Placental pericyte (primary cell): ENCODE data around the gene C11orf97. TPM values are rescaled to one million over a fixed set of nuclear protein-coding genes. Genes with fewer than 3 reads are reported as not detected.

ENCODE experiments used
- small RNA-seq: library from RNA; depleted of rRNA; stranded (forward); fragments of <200 nt; gene quantifications from one replicate; pipeline ENCODE3, GENCODE V24; 2012; ENCODE audit warnings: low replicate concordance
- total RNA-seq: library from RNA; depleted of rRNA; stranded (reverse); fragments of >200 nt; gene quantifications from 2 replicates; pipeline ENCODE4 v1.2.3, GENCODE V29; 2012

Gene C11orf97
- total RNA-seq, result not detected in 2 replicates

GRCh38 chr11:94511932-94512781 is at the start of gene C11orf97:
C11orf97 (plus strand) TSS chr11:94512461; CDS start chr11:94512529, 68 bp downstream.

GRCh38 chr11:94493281-94494125 is 18.8 kb upstream of the C11orf97 start, which contains the start of the genes ANKRD49 and MRE11:
ANKRD49 (plus strand) TSS chr11:94493984; CDS start chr11:94496694, 2,710 bp downstream.
MRE11 (minus strand) TSS chr11:94493844; CDS start chr11:94492801, 1,043 bp downstream.

DNA sequence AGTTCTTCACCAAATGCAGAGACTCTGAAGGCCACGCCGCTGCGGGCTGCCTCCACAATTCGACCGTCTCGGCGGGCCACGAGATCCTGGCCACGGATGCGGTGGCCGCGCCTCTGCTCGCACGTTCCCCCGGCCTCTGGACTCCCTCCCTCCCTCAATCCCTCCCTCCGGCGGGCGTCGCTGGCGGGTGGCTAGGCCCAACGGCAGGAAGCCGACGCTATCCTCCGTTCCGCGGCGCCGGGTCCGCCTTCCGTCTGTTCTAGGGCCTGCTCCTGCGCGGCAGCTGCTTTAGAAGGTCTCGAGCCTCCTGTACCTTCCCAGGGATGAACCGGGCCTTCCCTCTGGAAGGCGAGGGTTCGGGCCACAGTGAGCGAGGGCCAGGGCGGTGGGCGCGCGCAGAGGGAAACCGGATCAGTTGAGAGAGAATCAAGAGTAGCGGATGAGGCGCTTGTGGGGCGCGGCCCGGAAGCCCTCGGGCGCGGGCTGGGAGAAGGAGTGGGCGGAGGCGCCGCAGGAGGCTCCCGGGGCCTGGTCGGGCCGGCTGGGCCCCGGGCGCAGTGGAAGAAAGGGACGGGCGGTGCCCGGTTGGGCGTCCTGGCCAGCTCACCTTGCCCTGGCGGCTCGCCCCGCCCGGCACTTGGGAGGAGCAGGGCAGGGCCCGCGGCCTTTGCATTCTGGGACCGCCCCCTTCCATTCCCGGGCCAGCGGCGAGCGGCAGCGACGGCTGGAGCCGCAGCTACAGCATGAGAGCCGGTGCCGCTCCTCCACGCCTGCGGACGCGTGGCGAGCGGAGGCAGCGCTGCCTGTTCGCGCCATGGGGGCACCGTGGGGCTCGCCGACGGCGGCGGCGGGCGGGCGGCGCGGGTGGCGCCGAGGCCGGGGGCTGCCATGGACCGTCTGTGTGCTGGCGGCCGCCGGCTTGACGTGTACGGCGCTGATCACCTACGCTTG is 31.7 kb downstream of the C11orf97 start, which contains the start of gene FUT4:
TSS of gene FUT4 (plus strand) at position 227 of the 951 bp plus-strand sequence. CDS start at position 440, 213 bp downstream.

GRCh38 chr11:94567181-94567670 is 55.0 kb downstream of the C11orf97 start, which contains the start of gene PIWIL4:
PIWIL4 (plus strand) TSS chr11:94567368; CDS start chr11:94567519, 151 bp downstream.

Small RNA genes within 50 kb of the gene (small RNA-seq; reads per million reads assigned to genes)
- gene MIR548L, result 1.9 reads per million, percentile 66 among the genes with 10 or more reads in this experiment

Other genes starting within 250 kb of the C11orf97 start
- gene IZUMO1R, start 207.9 kb upstream of the C11orf97 start, total RNA-seq, result not detected in 2 replicates
- not detected in 2 replicates for gene GPR83, start 111.0 kb upstream of the C11orf97 start, total RNA-seq
- gene MRE11, start 18.6 kb upstream of the C11orf97 start, total RNA-seq, result 2.2 and 18.3 TPM in 2 replicates
- gene ANKRD49, start 18.5 kb upstream of the C11orf97 start, total RNA-seq, result 8.8 and 12.2 TPM in 2 replicates
- 4.8 and 6.6 TPM in 2 replicates for gene FUT4, start 31.5 kb downstream of the C11orf97 start, total RNA-seq
- gene PIWIL4, start 54.9 kb downstream of the C11orf97 start, total RNA-seq, result 1.3 and 6.0 TPM in 2 replicates